Germinal center (tissue), 1 donor: ENCODE data around the gene UNC5A.

ENCODE experiments used
- DNase-seq: peaks from one replicate; pipeline ENCODE4 v3.0.0; 2012; ENCODE audit warnings: mixed read lengths, low spot score

The UNC5A gene

DNA sequence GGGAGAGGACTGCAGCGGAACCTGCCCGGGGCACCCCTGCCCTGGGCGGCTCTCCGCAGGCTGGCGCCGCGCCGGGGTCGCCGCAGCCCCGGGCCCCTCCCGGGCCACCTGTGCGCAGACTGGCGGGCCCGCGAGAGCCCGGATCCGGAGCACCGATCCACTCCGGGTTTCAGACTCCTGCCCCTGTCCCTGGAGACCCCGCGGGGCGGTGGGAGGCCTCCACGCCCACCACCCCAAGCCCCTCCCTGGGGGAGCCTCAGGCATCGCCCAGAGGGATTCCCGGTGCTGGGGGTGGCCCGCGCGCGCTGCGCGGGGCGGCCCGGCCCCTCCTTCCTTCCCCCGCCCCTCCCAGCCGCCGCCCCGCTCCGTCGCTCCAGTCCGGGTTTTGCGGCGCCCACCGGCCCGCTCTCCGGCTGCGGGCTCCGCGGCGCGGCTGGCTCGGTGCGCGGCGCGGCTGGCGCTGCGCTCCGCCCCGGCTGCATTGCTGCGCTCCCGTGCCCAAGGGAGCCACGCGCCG, at the start of gene UNC5A:
TSS of gene UNC5A (plus strand) at position 479 of the 517 bp plus-strand sequence. CDS start 192 bp downstream, outside the sequence.
- peak; percentile 73 for DNase-seq

DNA sequence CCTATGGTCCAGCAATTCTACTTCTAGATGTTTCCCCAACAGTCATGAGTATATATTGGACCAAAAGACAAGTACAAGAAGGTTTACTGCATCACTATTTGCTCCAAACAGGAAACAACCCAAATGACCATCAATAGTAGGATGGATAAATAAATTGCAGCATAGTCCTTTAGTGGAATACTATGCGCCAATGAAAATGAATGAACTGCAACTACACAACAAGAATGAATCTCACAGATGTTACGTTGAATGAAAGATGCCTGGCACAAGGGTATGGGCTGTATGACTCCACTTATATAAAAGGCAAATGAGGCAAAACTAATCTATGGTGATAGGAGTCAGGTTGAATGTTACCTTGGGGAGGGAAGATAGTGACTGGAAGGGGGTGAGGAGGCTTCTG, 48.6 kb upstream of the UNC5A start:
- no peak for DNase-seq

DNA sequence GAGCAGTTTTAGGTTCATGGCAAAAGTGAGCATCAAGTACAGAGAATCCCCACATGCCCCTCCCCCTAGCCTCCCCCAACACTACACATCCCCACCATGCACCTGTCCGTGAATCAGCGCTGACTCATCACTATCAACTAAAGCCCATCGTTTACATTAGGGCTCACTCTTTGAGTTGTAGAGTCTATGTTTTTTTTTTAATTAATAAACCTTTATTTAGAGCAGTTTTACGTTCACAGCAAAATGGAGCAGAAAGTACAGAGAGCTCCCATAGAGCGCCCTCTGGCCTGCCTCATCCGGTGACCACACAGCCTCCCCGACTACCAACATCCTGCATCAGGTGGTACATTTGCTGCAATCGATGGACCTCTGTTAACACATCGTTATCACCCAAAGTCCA, 47.9 kb upstream of the UNC5A start:
- DNase-seq: no peak

DNA sequence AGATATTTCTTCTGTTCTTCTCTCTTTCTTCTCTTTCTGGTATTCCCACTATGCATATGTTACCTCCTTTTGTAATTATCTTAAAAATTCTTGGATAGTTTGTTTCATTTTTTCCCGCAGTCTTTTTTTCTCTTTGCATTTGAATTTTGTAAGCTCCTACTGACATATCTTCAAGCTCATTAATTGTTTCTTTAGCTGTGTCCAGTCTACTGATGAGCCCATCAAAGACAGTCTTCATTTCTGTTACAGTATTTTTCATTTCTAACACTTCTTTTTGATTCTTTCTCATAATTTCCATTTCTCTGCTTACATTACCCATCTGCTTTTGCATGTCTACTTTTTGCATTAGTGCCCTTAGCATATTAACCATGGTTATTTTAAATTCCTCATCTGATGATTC, 44.7 kb upstream of the UNC5A start:
- DNase-seq: no peak

DNA sequence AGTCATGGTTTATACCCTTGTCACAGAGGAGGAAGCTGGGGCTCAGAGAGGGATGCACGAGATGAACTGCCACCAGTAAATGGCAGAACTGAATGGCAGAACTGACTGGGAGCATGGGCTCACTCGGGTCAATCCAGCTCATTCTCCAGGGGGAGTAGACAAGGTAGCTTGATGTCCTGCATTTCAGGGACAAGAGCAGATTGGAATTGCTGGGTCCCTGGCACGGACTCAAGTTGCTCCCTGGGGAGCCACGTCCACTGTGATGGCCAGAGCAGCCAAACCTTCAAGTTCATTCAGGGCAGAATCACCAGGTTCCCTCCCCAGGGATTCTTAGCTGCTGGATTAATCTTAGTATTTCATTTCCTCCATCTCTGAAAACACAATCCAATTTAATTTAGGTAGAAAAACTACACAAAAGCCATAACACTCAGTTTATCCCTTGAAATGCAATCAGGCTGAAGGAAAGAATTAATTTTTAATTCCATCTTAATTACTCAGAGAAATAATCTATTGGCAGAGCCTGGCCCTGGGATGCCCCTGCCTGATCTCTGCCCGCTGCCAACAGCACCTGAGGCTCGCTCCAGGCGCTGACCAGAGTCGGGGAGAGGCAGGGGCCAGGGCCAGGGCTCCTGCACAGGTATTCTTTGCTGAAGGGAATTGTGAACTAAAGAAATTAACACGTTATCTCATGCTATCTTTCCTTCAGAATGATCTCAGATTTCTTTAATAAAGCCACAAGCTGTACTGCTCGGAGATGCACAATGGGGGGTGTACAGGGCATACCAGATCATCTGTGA, 42.0 kb upstream of the UNC5A start:
- DNase-seq: no peak

DNA sequence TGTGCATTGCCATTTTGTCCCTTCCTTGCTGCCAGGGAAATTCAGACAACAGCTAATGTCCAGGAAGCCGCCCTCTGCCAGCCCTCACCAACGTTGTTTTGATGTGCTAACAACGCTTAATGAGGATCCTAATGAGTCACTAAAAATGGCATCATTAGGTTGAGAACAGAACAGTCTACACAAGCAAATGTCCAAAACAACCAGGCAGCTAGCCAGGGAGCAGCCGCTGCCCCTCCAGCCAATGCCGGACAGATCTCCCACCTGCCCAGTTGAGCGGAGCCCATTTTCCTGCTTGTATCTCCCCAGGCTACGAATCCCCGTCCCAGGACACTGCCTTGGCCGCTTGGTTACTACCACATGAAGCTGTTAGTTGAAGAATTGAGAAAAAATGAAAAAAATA, 40.4 kb upstream of the UNC5A start:
- no peak for DNase-seq

DNA sequence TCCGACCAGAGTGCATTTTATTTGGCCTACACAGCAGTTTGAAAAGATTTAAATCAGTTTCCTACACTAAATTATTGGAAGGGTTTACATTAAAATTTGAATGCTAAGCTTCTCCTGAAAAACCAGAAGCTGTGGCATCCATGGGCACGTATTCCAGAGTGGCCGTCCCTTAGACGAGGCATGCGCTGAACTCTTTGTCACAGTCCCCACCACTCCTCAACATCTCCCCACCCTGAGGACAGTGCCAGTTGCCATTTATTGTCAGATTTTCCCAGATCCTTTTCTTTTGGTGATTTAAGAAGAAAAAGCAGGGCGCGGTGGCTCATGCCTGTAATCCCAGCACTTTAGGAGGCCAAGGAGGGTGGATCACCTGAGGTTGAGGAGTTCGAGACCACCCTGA, 39.9 kb upstream of the UNC5A start:
- DNase-seq: no peak

DNA sequence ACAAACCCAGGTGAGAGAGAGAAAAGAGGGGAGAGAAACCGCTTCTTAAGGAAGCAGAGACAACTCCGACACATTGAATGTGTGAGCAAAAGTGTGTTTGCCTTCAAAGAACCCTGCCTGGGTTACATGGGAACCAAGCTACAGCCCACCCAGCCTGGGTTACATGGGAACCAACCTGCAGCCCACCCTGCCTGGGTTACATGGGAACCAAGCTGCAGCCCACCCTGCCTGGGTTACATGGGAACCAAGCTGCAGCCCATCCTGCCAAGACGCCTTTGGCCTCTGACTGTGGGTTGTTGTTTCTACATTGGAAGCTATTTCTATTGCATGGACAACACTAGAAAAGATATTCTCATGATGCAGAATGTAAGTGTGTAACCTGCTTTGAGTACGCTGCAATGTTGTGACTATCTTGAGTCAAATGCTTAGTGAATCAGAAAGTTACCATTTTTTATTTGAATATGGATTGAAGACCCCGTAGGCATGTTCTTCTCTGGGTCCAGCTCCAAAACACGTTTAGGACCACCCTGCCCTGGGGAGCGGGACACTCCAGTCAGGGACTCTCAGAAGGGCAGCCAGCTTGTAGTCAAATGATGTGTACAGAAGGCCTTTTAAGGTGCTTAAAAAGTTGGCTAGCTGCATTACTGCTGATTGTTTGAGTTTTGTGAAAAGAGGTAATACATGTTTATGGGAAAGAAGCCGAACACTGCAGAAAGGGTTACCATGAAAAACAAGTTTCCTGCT, 39.1 kb upstream of the UNC5A start:
- no peak for DNase-seq

DNA sequence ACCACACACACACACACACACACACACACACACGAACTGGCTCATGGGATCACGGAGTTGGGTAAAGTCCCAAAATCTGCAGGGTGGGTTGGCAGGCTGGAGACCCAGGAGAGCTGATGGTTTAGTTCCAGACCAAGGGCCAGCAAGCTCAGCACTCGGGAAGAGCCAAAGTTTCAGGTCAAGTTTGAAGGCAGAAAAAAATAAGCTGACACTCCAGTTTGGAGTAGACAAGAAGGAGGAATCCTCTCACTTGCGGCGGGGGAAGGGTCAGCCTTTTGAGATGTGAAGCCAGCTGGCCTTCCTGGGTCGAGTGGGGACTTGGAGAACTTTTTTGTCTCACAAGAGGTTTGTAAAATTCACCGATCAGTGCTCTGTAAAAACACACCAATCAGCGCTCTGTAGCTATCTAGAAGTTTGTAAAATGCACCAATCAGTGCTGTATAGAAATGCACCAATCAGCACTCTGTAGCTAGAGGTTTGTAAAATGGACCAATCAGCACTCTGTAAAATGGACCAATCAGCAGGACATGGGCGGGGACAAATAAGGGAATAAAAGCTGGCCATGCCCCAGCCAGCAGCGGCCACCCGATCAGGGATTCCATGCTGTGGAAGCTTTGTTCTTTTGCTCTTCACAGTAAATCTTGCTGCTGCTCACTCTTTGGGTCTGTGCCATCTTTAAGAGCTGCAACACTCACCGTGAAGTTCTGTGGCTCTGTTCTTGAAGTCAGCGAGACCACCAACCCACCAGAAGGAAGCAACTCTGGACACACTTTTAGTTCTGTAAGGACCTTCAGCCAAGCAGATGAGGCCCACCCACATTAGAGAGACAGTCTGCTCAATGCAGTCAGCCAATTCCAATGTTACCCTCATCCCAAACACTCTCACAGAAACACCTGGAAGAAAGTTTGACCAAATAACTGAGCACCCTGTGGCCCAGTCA, 37.8 kb upstream of the UNC5A start:
- no peak for DNase-seq

DNA sequence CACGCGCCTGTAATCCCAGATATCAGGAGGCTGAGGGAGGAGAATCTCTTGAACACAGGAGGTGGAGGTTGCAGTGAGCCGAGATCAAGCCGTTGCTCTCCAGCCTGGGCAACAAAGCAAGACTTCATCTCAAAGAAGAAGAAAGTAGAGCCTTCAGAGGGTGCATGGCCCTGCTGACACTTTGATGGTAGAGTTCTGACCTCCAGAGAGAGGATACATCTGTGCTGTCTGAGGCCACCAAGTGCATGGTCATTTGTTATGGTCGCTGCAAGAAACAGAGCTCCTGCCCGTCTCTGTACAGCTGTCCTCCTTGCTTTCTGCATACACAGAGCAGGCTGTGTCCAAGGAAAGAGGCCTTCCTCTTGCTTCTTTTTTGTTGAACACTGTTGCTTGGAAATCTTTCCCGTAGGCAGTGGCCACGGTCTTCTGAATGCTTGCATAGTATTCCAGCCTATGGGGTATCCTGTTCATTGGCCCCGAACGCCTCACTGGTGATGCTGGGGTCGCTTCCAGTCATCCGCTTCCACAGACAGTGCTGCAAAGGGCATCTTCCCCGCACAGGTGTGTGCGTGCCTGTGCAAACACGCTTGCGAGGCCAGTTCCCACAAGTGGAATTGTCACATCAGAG, 36.8 kb upstream of the UNC5A start:
- DNase-seq: no peak

DNA sequence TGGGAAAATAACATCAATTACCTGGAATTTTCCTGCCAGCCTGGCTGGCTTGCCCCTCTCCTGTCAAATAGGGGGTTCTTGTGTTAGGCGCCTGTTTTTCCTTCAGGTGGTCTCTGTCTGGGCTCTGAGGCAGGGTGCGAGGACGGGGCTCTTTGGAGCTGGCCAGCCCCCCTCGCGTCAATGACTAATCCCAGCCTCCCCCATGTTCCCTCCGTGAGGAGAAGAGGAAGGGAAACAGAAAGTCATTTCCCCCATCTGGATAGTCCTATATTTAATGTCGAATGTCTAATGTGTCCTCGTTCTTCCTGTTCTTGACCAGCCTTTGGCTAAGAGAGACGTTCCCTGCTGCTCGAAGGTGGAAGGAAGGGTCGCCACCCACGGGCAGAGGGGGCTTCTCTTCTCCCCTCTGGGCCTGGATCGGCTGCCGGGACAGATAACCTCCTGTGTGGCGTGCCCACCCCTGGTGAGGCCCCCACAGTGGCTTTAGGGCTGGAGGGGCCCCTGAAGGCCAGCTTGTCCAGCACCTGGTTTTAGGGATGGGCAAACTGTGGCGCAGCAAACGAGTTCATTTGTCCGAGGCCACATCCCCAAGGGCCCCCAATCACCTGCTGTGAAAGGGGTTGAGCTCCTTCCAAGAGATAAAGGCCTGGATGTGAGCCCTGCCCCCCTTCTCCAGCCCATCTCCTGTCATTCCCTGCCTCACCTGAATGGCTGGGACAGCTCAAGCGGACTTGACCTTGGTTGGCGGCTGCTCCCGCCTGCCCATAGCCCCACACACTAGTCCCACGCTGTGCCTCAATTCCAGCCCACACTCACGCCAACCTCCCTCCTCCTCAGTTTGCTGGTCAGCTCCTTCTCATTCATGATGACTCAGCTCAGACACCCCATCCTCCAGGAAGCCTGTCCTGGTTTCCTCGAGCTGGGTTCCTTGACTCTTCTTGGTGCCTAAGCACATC, 35.9 kb upstream of the UNC5A start:
- no peak for DNase-seq

DNA sequence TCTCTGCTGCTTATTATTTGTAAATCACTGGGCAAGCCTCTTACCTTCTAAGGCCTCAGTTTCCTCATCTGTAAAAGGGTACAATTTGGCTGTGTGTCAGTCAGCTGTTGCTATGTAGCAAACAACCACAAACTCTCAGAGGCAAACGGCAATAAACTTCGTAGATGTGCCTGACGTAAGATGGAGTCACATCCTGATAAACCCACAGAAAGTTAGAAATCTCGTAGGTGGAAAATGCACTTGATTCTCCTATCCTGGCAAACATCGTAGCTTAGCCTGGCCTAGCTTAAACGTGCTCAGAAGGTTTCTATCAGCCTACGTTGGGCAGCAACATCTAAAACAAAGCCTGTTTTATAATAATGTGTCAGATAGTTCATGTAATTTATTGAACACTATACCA, 35.0 kb upstream of the UNC5A start:
- DNase-seq: no peak

DNA sequence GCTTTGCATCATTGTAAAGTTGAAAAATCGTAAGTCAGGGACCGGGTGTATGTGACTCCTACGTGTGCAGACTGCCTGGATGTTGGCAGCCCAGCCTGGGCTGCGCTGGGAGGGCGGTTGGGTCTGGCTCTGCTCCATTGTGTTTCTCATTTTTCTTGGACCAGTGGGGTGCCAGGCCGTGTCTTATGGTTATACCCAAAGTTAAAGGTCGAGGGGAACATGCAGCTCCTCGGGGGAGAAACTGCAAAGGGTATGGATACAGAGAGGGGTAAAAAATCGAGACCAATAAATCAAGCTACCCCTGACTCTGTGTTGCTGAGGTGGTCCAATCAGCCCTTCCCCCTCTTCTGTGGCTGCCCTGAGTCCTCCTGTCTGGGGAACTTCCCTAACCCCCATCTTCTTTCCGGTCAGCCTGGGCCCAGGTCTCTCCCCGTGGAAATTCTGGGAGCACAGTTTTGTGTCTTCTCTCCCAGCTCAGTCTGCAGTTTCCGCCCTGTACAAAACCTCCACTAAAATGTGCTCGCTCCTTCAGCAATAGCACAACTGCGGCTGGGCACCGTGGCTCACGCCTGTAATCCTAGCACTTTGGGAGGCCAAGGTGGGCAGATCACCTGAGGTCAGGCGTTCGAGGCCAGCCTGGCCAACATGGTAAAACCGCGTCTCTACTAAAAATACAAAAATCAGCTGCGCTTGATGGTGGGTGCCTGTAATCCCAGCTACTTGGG, 34.1 kb upstream of the UNC5A start:
- no peak for DNase-seq

DNA sequence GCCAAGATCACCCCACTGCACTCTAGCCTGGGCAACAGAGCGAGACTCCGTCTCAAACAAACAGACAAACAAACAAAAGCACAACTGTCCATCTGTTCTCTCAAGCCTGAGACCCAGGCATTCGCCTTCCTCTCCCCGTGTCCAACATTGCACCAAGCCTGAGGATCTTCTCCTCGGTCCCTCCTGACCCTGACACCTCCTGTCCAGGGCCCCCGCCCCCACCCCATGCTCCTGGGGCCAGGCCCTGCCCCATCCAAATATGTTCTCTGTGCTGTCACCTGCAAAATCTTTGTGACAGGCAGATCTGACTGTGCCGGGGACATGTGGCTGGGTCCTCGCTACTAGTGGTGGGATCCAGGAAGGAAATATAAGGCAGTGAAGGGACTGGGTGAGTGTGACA, 33.4 kb upstream of the UNC5A start:
- no peak for DNase-seq

DNA sequence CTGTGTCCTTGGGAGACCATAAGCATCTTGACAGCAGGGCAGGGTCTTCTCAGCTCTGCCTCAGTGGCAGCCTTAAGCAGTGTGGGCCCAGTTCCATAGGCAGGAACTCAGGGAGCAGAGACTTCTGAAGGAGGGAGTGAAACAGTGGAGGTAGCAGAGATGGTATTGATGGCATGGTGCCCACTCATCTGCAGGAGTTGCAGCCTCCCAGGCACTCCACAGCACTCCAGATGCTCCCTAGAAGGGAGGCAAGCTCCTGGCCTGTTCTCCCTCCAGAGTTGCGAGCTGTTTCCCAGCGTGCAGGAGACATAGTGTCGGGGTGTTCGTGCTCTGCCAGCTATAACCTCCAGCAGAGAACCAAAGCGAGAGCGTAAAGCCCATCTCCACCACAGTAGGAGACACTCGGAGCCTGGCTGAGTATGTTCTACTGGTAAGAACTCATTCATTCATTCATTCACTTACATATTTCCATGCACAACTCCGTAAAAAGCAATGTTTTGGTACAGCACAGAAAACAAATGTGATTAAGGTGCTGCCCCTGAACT, 31.4 kb upstream of the UNC5A start:
- no peak for DNase-seq

DNA sequence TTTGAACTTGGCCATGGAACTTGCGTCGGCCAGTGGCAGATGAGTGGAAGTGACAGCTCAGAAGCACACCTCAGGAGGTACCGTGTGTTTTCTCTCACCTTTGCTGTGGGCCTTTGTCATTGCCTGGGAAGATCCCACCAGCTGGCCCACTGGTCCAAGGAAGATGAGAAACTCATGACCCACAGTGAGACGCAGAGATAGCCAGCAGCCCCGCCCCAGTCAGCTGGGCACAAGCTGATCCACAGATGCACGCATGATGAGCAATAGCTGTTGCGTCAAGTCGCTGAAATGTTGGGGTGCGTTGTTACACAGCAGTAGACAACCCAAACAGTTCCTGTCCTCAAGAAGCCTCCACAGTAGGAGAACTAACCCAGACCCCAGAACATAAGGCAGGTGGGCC, 30.8 kb upstream of the UNC5A start:
- no peak for DNase-seq

DNA sequence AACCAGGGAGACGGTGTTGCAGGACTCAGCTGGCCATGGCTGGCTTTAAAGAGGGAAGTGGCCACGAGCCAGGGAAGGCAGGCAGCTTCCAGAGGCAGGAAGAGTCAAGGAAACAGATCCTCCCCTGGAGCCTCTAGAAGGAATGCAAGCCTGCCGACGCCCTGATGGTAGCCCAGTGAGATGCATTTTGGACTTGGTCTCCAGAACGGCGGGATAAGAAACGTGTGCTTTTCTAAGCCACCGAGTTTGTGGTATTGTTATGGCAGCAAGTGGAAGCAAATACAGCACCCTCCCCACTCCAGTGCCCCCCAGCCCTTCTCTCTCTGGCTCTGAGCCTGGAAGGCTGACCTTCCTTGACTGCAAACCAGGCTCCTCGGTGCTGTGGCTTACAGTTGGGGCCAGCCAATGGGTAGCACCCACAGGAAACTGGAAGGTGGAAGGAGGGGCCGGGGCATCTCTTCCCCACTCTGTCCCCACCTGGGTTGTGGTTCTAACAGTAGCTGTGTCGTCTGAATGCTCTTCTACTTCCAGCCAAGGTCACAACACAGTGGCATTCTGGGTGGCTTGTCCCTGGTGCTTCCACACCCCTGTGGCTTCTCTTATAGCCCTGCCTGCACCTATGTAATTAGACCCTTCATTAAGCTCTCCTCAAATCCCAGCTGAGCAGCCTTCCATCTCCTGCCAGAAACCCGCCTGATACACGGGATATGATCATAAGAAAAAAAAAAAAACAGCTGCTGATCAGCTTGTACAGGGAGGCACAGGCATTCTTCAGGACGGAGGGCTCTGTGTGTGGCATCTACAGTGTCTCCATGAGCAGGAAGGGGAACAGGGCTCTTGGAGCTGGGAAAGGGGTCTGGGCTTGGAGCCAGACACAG, 29.9 kb upstream of the UNC5A start:
- DNase-seq: no peak

DNA sequence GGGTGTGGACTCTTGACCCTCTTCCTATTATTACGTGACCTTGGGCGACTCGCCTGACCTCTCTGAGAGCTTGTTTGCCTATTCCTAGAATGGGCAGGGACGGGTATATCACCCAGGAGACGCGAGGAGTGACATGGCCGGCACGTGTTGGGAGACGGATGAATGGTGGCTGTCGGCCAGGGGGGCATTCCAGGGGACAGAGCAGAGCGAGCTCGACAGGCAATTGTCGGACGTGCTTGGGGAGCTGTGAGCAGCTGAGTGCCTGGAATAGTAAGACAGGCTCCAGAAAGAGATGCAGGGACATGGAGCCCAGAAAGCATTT, 29.3 kb upstream of the UNC5A start:
- DNase-seq: no peak
